C4-2B (cell line): ENCODE data around the gene ANG.

Experiments used
- ZFX ChIP-seq: fragments of 450-650 bp; IDR thresholded peaks from 2 replicates; pipeline ENCODE4 v1.6.1; 2017
- TF ChIP-seq, protein P1 (sequence below): fragments of 450-650 bp; conservative IDR thresholded peaks from 2 replicates; pipeline ENCODE4 v1.5.1; 2017; ENCODE audit warnings: mild to moderate bottlenecking

DNA sequence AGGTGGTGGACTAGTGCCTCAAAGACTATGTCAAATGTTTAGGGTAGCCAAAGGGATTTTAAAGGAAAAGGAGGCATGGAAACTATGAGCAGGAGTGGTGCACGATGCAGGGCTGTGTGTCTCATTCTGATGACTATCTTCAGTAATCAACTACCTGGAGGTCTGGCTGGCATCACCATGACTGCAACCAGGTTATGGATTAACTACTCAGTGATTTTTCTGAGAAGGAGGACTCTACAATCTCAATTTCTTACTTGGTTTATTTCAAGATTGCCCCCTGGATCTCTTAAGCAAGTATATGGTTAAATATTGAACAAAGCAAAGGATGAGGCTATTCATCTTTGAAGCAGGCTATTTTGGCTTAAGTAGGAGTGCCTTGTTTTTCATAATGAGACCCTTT, 38.0 kb downstream of the ANG start:
- TF ChIP-seq, protein P1, sequence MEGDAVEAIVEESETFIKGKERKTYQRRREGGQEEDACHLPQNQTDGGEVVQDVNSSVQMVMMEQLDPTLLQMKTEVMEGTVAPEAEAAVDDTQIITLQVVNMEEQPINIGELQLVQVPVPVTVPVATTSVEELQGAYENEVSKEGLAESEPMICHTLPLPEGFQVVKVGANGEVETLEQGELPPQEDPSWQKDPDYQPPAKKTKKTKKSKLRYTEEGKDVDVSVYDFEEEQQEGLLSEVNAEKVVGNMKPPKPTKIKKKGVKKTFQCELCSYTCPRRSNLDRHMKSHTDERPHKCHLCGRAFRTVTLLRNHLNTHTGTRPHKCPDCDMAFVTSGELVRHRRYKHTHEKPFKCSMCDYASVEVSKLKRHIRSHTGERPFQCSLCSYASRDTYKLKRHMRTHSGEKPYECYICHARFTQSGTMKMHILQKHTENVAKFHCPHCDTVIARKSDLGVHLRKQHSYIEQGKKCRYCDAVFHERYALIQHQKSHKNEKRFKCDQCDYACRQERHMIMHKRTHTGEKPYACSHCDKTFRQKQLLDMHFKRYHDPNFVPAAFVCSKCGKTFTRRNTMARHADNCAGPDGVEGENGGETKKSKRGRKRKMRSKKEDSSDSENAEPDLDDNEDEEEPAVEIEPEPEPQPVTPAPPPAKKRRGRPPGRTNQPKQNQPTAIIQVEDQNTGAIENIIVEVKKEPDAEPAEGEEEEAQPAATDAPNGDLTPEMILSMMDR = no peak
- TF ChIP-seq ZFX = no peak
